HG03066 (cell line): ENCODE measurements around the gene NSF.
A peak's percentile ranks its signal among the peaks of the same experiment; 100 is the strongest.
"Not testable (repeated sequence)": the region's sequence is repeated elsewhere in the genome, so short reads cannot be mapped to it uniquely, and the experiment has no call there.

ENCODE experiments used
- ATAC-seq: cut with Tn5 transposase; IDR thresholded peaks from one replicate; pipeline ENCODE4 v1.9.1; 2021; ENCODE audit warnings: low read depth; ENCODE audit not compliant: unreplicated experiment

NSF gene

GRCh38 chr17:46590157-46591146, at the start of gene NSF:
TSS of gene NSF (plus strand) at chr17:46590669. CDS start at chr17:46590776, 107 bp downstream.
- ATAC-seq = peak; percentile 54

GRCh38 chr17:46548607-46549006, 41.9 kb upstream of the NSF start:
- not testable (repeated sequence) for ATAC-seq

- ATAC-seq = not testable (repeated sequence)
These were observed 31.3 kb upstream of the NSF start for GRCh38 chr17:46559155-46559554.

- ATAC-seq = not testable (repeated sequence)
These were observed 30.4 kb upstream of the NSF start for GRCh38 chr17:46560048-46560447.

GRCh38 chr17:46566284-46566683, 24.2 kb upstream of the NSF start:
- ATAC-seq = not testable (repeated sequence)

- ATAC-seq = not testable (repeated sequence)
These were observed 23.5 kb upstream of the NSF start for GRCh38 chr17:46566980-46567379.

GRCh38 chr17:46571796-46572195, 18.7 kb upstream of the NSF start:
- ATAC-seq = not testable (repeated sequence)

GRCh38 chr17:46579083-46580075, 11.1 kb upstream of the NSF start, which contains the start of gene ARL17A:
TSS of gene ARL17A (minus strand) at chr17:46579691. CDS start at chr17:46576322, 3,369 bp downstream.
- peak; percentile 89 for ATAC-seq

- ATAC-seq = not testable (repeated sequence)
These were observed 10.4 kb upstream of the NSF start for GRCh38 chr17:46580082-46580481.

- ATAC-seq = not testable (repeated sequence)
These were observed 5.0 kb upstream of the NSF start for GRCh38 chr17:46585444-46585843.

GRCh38 chr17:46591332-46591731, 863 bp downstream of the NSF start:
- not testable (repeated sequence) for ATAC-seq

- not testable (repeated sequence) for ATAC-seq
These were observed 8.0 kb downstream of the NSF start for GRCh38 chr17:46598344-46598931.

- ATAC-seq = not testable (repeated sequence)
These were observed 10.3 kb downstream of the NSF start for GRCh38 chr17:46600767-46601166.

GRCh38 chr17:46603125-46603524, 12.7 kb downstream of the NSF start:
- ATAC-seq = peak; percentile 79

- not testable (repeated sequence) for ATAC-seq
These were observed 20.8 kb downstream of the NSF start for GRCh38 chr17:46611304-46611703.

GRCh38 chr17:46613876-46614275, 23.4 kb downstream of the NSF start:
- ATAC-seq = not testable (repeated sequence)

- not testable (repeated sequence) for ATAC-seq
These were observed 26.7 kb downstream of the NSF start for GRCh38 chr17:46617121-46617520.

GRCh38 chr17:46618975-46619374, 28.5 kb downstream of the NSF start:
- not testable (repeated sequence) for ATAC-seq

GRCh38 chr17:46623790-46624189, 33.3 kb downstream of the NSF start:
- not testable (repeated sequence) for ATAC-seq

GRCh38 chr17:46624726-46625125, 34.3 kb downstream of the NSF start:
- ATAC-seq = not testable (repeated sequence)
